KMS-11 (cell line): ENCODE results near the gene NSD1.

Source experiments
- H2AFZ ChIP-seq: fragments of 200-600 bp; sonication (generic); 2 replicates; pipeline ENCODE4 v1.6.1; 2016; ENCODE audit warnings: antibody characterized with exemption, mixed run types, low read depth
- H3K27ac ChIP-seq: fragments of 200-600 bp; sonication (generic); 2 replicates; pipeline ENCODE4 v1.6.1; 2016; ENCODE audit warnings: mild to moderate bottlenecking, mixed run types
- H3K27me3 ChIP-seq: fragments of 200-600 bp; sonication (generic); 2 replicates; pipeline ENCODE4 v1.6.1; 2017; ENCODE audit warnings: mild to moderate bottlenecking, low read depth, mixed run types, moderate library complexity; ENCODE audit not compliant: insufficient read depth
- H3K36me3 ChIP-seq: fragments of 200-600 bp; sonication (generic); 2 replicates; pipeline ENCODE4 v1.6.1; 2017; ENCODE audit warnings: mild to moderate bottlenecking, mixed run types; ENCODE audit not compliant: insufficient read depth
- H3K4me1 ChIP-seq: fragments of 200-600 bp; sonication (generic); 2 replicates; pipeline ENCODE4 v1.6.1; 2016; ENCODE audit warnings: mild to moderate bottlenecking, low read depth, mixed run types; ENCODE audit not compliant: poor library complexity, severe bottlenecking
- H3K4me2 ChIP-seq: fragments of 200-600 bp; sonication (generic); 2 replicates; pipeline ENCODE4 v1.7.0; 2016; ENCODE audit warnings: mild to moderate bottlenecking, mixed run types
- H3K4me3 ChIP-seq: fragments of 200-600 bp; sonication (generic); IDR thresholded peaks from 2 replicates; pipeline ENCODE4 v1.6.1; 2017; ENCODE audit warnings: low read depth, low read length, mixed read lengths; ENCODE audit not compliant: insufficient read depth
- H3K79me2 ChIP-seq: fragments of 200-600 bp; sonication (generic); 2 replicates; pipeline ENCODE4 v1.6.1; 2016; ENCODE audit warnings: low read depth, mixed run types; ENCODE audit not compliant: insufficient read depth
- H3K9ac ChIP-seq: fragments of 200-600 bp; sonication (generic); 2 replicates; pipeline ENCODE4 v1.6.1; 2016; ENCODE audit warnings: mild to moderate bottlenecking, mixed run types
- H4K20me1 ChIP-seq: fragments of 200-600 bp; sonication (generic); 2 replicates; pipeline ENCODE4 v1.6.1; 2016; ENCODE audit warnings: mild to moderate bottlenecking, mixed run types; ENCODE audit not compliant: insufficient read depth
- CTCF ChIP-seq: fragments of 200-600 bp; sonication (generic); conservative IDR thresholded peaks from 2 replicates; pipeline ENCODE4 v1.6.1; 2017; ENCODE audit warnings: low read depth, mild to moderate bottlenecking, antibody characterized with exemption, low read length, moderate library complexity, mixed read lengths

Gene NSD1

GRCh38 chr5:177111720-177112394 lies 21.7 kb upstream of the NSD1 start:
- Histone ChIP-seq H3K79me2 (no peaks in the 10 kb centered on the region), H3K4me3 (no peak overlapping the region), H3K4me1 (peaks cover 17% of the 10 kb centered on the region), H3K9ac (no peak overlapping the region), H4K20me1 (no peaks in the 10 kb centered on the region), H3K27ac (no peak overlapping the region), H2AFZ (peak overlapping the region; percentile 52; the same call in 1 of the 2 replicates), H3K36me3 (no peaks in the 10 kb centered on the region), H3K27me3 (no peaks in the 10 kb centered on the region), H3K4me2 (no peak overlapping the region)
- TF ChIP-seq CTCF, result peak; percentile 93

GRCh38 chr5:177112589-177113220 lies 20.9 kb upstream of the NSD1 start:
- Histone ChIP-seq H2AFZ (no peak overlapping the region), H4K20me1 (no peaks in the 10 kb centered on the region), H3K36me3 (no peaks in the 10 kb centered on the region), H3K27me3 (no peaks in the 10 kb centered on the region), H3K4me2 (no peak overlapping the region), H3K79me2 (no peaks in the 10 kb centered on the region), H3K4me3 (no peak overlapping the region), H3K27ac (no peak overlapping the region), H3K9ac (no peak overlapping the region), H3K4me1 (peaks cover 17% of the 10 kb centered on the region)
- TF ChIP-seq CTCF, result no peak

- Histone ChIP-seq H3K27ac (no peak overlapping the region), H3K79me2 (no peaks in the 10 kb centered on the region), H3K36me3 (no peaks in the 10 kb centered on the region), H4K20me1 (no peaks in the 10 kb centered on the region), H2AFZ (peak overlapping the region; percentile 80), H3K4me3 (no peak overlapping the region), H3K4me2 (no peak overlapping the region), H3K9ac (no peak overlapping the region), H3K27me3 (no peaks in the 10 kb centered on the region), H3K4me1 (peaks cover 17% of the 10 kb centered on the region)
- peak; percentile 90 for TF ChIP-seq CTCF
These were observed 19.8 kb upstream of the NSD1 start for GRCh38 chr5:177113566-177114424.

- no peak overlapping the region for H3K9ac ChIP-seq
- H4K20me1 ChIP-seq, result no peaks in the 10 kb centered on the region
- no peak for TF ChIP-seq CTCF
- no peaks in the 10 kb centered on the region for H3K27me3 ChIP-seq
- H3K4me3 ChIP-seq, result no peak overlapping the region
- no peaks in the 10 kb centered on the region for H3K79me2 ChIP-seq
- no peak overlapping the region for H3K4me2 ChIP-seq
- no peaks in the 10 kb centered on the region for H3K36me3 ChIP-seq
- peaks cover 8% of the 10 kb centered on the region for H3K4me1 ChIP-seq
- no peak overlapping the region for H2AFZ ChIP-seq
- H3K27ac ChIP-seq, result no peak overlapping the region
These were observed 16.8 kb upstream of the NSD1 start for GRCh38 chr5:177116631-177117373.
